Effector memory CD4-positive, alpha-beta T cell (primary cell): ENCODE data around the gene FUT3.
A peak's percentile ranks its signal among the peaks of the same experiment; 100 is the strongest.

Experiments used
- DNase-seq, 3 donors: peaks; one replicate each; pipeline ENCODE4 v3.0.0-alpha.2; 2020
- H3K27ac ChIP-seq: 2 replicates; pipeline ENCODE4 v1.7.0; 2013; ENCODE audit warnings: mild to moderate bottlenecking, low read length, moderate library complexity; ENCODE audit not compliant: insufficient read depth, poor library complexity, severe bottlenecking
- H3K27me3 ChIP-seq: replicated peaks from 2 replicates; pipeline ENCODE4 v1.7.0; 2013; ENCODE audit warnings: mild to moderate bottlenecking, low read length; ENCODE audit not compliant: insufficient read depth, control insufficient read depth, poor library complexity, severe bottlenecking
- H3K36me3 ChIP-seq: 2 replicates; pipeline ENCODE4 v1.7.0; 2013; ENCODE audit warnings: mild to moderate bottlenecking, low read length, moderate library complexity; ENCODE audit not compliant: control insufficient read depth, insufficient read depth
- H3K4me1 ChIP-seq: 2 replicates; pipeline ENCODE4 v1.7.0; 2013; ENCODE audit warnings: low read length, mild to moderate bottlenecking; ENCODE audit not compliant: control insufficient read depth, insufficient read depth, poor library complexity, severe bottlenecking
- H3K4me3 ChIP-seq: 2 replicates; pipeline ENCODE4 v1.7.0; 2013; ENCODE audit warnings: low read length, low read depth, mild to moderate bottlenecking; ENCODE audit not compliant: insufficient read depth, poor library complexity, severe bottlenecking
- H3K9me3 ChIP-seq: 2 replicates; pipeline ENCODE4 v1.7.0; 2013; ENCODE audit warnings: mild to moderate bottlenecking, low read length, moderate library complexity; ENCODE audit not compliant: control insufficient read depth

FUT3 gene

DNA sequence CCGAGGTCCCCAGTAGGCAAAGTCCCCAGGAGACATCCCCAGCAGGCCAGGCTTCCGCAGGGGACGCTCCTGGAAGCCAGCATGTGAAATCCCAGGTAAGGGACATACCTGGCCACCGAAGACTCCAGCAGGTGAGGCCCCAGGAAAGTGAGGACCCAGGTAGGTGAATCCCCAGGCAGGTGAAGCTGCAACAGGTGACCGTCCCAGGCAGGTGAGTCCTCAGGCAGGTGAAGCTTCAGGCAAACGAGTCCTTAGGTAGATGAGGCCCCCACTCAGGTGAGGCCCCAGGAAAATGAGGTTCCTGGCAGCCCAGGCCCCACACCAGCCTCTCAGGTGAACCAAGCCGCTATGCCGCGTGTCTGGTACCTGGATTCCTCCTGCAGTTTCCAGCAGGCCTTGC lies 20.1 kb downstream of the FUT3 start:
- Histone ChIP-seq H3K36me3 (no peaks in the 10 kb centered on the region), H3K27me3 (no peaks in the 10 kb centered on the region), H3K9me3 (no peaks in the 10 kb centered on the region), H3K4me1 (peaks cover 12% of the 10 kb centered on the region), H3K4me3 (no peak overlapping the region), H3K27ac (no peak overlapping the region)
- DNase-seq: no peak

DNA sequence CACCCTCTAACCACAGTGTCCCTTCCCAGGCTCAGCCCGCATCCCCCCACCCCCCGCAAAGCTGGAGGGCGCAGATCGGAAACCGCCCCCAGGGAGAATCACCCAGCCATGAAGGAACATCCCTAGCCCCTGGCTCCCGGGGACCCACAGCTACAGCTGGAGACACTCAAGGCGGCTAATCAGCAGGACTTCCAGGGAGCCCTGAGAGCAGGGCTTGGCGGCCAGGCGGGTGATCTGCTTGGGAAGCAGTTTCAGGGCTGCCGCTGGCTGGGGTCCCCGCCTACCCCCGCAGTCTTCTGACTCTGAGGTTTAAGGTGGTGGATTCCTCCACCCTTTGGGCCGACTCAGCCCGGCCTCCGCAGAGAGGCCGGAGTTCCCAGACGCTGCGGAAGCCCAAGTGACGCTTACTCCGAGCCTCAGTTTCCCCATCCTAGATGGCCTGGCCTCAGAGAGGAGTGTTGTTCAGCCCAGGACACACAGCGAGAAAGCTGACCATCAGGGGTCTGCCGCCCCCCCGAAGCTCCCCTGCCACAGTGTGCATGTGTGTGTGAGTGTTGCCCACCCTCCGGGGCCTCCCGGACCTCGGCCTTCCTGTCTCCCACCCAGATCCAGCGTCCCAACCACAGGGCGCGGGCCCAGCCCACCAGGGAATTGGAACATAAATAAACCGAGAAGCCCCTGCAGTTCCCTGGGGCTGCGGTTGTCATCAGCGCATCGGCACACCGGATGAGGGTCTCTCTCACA lies 21.5 kb downstream of the FUT3 start:
- no peak overlapping the region for H3K4me3 ChIP-seq
- no peaks in the 10 kb centered on the region for H3K9me3 ChIP-seq
- H3K4me1 ChIP-seq: peaks cover 12% of the 10 kb centered on the region
- no peaks in the 10 kb centered on the region for H3K27me3 ChIP-seq
- no peak for DNase-seq
- no peaks in the 10 kb centered on the region for H3K36me3 ChIP-seq
- no peak overlapping the region for H3K27ac ChIP-seq

DNA sequence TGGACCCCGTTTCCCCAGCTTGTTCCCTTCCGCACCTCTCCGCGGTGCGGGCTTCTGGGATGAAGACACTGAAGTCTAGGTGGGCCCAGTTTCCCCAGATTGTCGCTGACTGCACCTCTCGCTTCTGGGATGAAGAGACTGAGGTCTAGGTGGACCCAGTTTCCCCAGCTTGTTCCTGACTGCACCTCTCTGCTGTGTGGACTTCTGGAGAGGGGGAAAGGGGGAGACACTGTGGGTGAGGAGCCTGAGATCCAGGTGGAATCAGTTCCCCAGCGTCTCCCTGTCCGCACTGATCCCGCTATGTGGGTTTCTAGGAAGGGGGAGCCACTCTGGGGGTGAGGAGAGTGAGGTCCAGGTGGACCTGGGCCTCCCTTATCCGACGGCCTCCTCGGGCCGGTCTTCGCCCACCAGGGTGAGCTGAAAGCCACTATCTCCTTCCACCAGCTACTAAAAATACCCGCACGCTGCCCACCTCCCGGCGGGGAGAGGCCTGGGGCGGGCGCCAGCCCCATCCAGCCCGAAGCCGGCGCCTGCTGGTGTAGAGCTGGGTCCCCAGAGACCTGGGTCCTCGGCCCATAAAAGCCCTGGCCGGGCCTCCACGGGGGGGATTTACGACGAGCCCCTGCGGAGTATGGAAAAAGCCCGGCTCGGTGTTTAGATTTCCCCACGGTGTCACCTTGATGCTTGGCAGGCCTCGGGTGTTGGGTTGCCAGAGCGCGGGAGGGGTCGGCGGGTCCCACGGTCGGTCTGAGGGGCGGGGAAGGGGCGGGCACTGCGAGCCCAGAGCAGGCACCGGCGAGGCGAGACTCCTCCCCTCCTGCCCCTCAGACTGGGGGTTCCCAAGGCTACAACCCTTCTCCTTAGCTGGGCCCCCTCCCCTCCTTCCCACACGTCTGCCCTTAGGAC lies 22.3 kb downstream of the FUT3 start:
- H3K27me3 ChIP-seq: no peaks in the 10 kb centered on the region
- H3K9me3 ChIP-seq: no peaks in the 10 kb centered on the region
- H3K4me3 ChIP-seq: peak overlapping the region; percentile 42
- H3K36me3 ChIP-seq: no peaks in the 10 kb centered on the region
- DNase-seq: peak in 1 of 3 donors; percentile 2
- peaks cover 12% of the 10 kb centered on the region for H3K4me1 ChIP-seq
- H3K27ac ChIP-seq: peak overlapping the region; percentile 65

- no peaks in the 10 kb centered on the region for H3K27me3 ChIP-seq
Measured at GRCh38 chr19:5827891-5828660, 23.2 kb downstream of the FUT3 start.

GRCh38 chr19:5827342-5827890 lies 23.8 kb downstream of the FUT3 start:
- Histone ChIP-seq H3K4me1 (peaks cover 12% of the 10 kb centered on the region), H3K27me3 (no peaks in the 10 kb centered on the region), H3K36me3 (no peaks in the 10 kb centered on the region), H3K4me3 (peak overlapping the region; percentile 27), H3K9me3 (no peaks in the 10 kb centered on the region), H3K27ac (no peak overlapping the region)
- no peak for DNase-seq

More at GRCh38 chr19:5827891-5828660, 23.2 kb downstream of the FUT3 start:
- Histone ChIP-seq H3K4me3 (peak overlapping the region; percentile 42), H3K4me1 (peaks cover 12% of the 10 kb centered on the region), H3K27ac (peak overlapping the region; percentile 65), H3K9me3 (no peaks in the 10 kb centered on the region), H3K36me3 (no peaks in the 10 kb centered on the region)
- DNase-seq: peak; percentile 86 to 88 (median 88)

- Histone ChIP-seq H3K4me3 (no peak overlapping the region), H3K27ac (no peak overlapping the region), H3K4me1 (peaks cover 12% of the 10 kb centered on the region), H3K9me3 (no peaks in the 10 kb centered on the region), H3K27me3 (no peaks in the 10 kb centered on the region), H3K36me3 (no peaks in the 10 kb centered on the region)
- no peak for DNase-seq
Measured at GRCh38 chr19:5826531-5827341, 24.5 kb downstream of the FUT3 start.

GRCh38 chr19:5825178-5825577 lies 26.1 kb downstream of the FUT3 start:
- Histone ChIP-seq H3K4me1 (peaks cover 12% of the 10 kb centered on the region), H3K9me3 (no peaks in the 10 kb centered on the region), H3K4me3 (no peak overlapping the region), H3K27me3 (no peaks in the 10 kb centered on the region), H3K27ac (no peak overlapping the region), H3K36me3 (no peaks in the 10 kb centered on the region)
- DNase-seq: no peak

DNA sequence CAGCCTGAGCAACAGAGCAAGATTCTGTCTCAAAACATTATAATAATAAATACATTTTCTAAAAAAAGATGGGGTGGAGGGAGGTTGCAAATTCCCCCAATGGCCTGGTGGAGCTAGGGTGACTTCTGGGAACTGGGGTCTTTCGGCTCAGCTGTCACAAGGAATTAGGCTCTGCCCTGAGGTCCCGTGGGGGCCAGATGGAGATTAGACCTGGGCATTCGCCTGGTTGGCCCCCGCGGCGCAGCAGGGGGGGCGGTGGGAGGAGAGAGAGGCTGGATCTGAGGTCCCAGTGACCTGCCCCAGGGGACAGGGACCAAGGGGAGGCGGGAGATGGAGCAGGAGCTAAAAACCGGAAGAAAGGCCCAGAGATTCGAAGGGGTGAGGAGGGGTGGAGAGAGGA lies 26.5 kb downstream of the FUT3 start:
- H3K36me3 ChIP-seq: no peaks in the 10 kb centered on the region
- peaks cover 12% of the 10 kb centered on the region for H3K4me1 ChIP-seq
- H3K27ac ChIP-seq: no peak overlapping the region
- no peak for DNase-seq
- no peaks in the 10 kb centered on the region for H3K9me3 ChIP-seq
- H3K27me3 ChIP-seq: no peaks in the 10 kb centered on the region
- no peak overlapping the region for H3K4me3 ChIP-seq
